ENCODE data around the gene LDLRAD4.
"Not testable (repeated sequence)": the region's sequence is repeated elsewhere in the genome, so short reads cannot be mapped to it uniquely, and the experiment has no call there.

Gene LDLRAD4

GRCh38 chr18:13585379-13586153, 367.0 kb downstream of the LDLRAD4 start:
- DNase-seq = no peak

GRCh38 chr18:13587001-13587400, 368.4 kb downstream of the LDLRAD4 start:
- no peak for DNase-seq

GRCh38 chr18:13587477-13587876, 368.9 kb downstream of the LDLRAD4 start:
- DNase-seq = no peak

- no peak for DNase-seq
Observed at GRCh38 chr18:13587937-13588336, 369.4 kb downstream of the LDLRAD4 start.

GRCh38 chr18:13589316-13589715, 370.8 kb downstream of the LDLRAD4 start:
- no peak for DNase-seq

- DNase-seq = no peak
Observed at GRCh38 chr18:13589943-13590342, 371.4 kb downstream of the LDLRAD4 start.

- no peak for DNase-seq
Observed at GRCh38 chr18:13592246-13592645, 373.7 kb downstream of the LDLRAD4 start.

GRCh38 chr18:13594551-13594950, 376.0 kb downstream of the LDLRAD4 start:
- no peak for DNase-seq

- DNase-seq = no peak
Observed at GRCh38 chr18:13597068-13597467, 378.5 kb downstream of the LDLRAD4 start.

GRCh38 chr18:13598591-13598990, 380.0 kb downstream of the LDLRAD4 start:
- no peak for DNase-seq

- no peak for DNase-seq
Observed at GRCh38 chr18:13599031-13599430, 380.5 kb downstream of the LDLRAD4 start.

GRCh38 chr18:13603304-13604019, 384.9 kb downstream of the LDLRAD4 start:
- DNase-seq = no peak

- DNase-seq = no peak
Observed at GRCh38 chr18:13604786-13605185, 386.2 kb downstream of the LDLRAD4 start.

- no peak for DNase-seq
Observed at GRCh38 chr18:13605477-13605876, 386.9 kb downstream of the LDLRAD4 start.

GRCh38 chr18:13605901-13606300, 387.3 kb downstream of the LDLRAD4 start:
- no peak for DNase-seq

- DNase-seq = no peak
Observed at GRCh38 chr18:13606604-13607254, 388.2 kb downstream of the LDLRAD4 start.

- DNase-seq = not testable (repeated sequence)
Observed at GRCh38 chr18:13608024-13608562, 389.5 kb downstream of the LDLRAD4 start.

GRCh38 chr18:13608791-13609532, 390.4 kb downstream of the LDLRAD4 start:
- peak; percentile 10 for DNase-seq

- no peak for DNase-seq
Observed at GRCh38 chr18:13610555-13611141, 392.1 kb downstream of the LDLRAD4 start.

GRCh38 chr18:13611142-13611600, 392.6 kb downstream of the LDLRAD4 start:
- DNase-seq = no peak

- no peak for DNase-seq
Observed at GRCh38 chr18:13611601-13612195, 393.1 kb downstream of the LDLRAD4 start.

All from NCI-H510A treated with DMSO at 0.1 percent for 48 hours (cell line).